DOHH2 (cell line): ENCODE measurements around the gene NGRN.

Source experiments
- H3F3A ChIP-seq: fragments of 200-600 bp; sonication (generic), shearing (Covaris generic); 2 replicates; pipeline ENCODE4 v1.6.0; 2016; ENCODE audit warnings: antibody characterized with exemption, mild to moderate bottlenecking; ENCODE audit not compliant: control insufficient read depth, insufficient read depth
- H3K27ac ChIP-seq: fragments of 200-600 bp; sonication (generic); 2 replicates; pipeline ENCODE4 v1.5.1; 2014; ENCODE audit warnings: low read depth, mild to moderate bottlenecking, low read length, moderate library complexity
- H3K27me3 ChIP-seq: fragments of 200-600 bp; sonication (generic); 2 replicates; pipeline ENCODE4 v1.6.1; 2014; ENCODE audit warnings: mild to moderate bottlenecking, low read length, mixed read lengths; ENCODE audit not compliant: control insufficient read depth
- H3K36me3 ChIP-seq: fragments of 200-600 bp; sonication (generic); 2 replicates; pipeline ENCODE4 v1.6.1; 2014; ENCODE audit warnings: mild to moderate bottlenecking, low read length, moderate library complexity, mixed read lengths; ENCODE audit not compliant: control insufficient read depth
- H3K4me1 ChIP-seq: fragments of 200-600 bp; sonication (generic); 2 replicates; pipeline ENCODE4 v1.6.1; 2014; ENCODE audit warnings: mild to moderate bottlenecking, low read length, mixed read lengths; ENCODE audit not compliant: control insufficient read depth
- H3K4me2 ChIP-seq: fragments of 200-600 bp; sonication (generic); 2 replicates; pipeline ENCODE4 v1.6.0; 2014; ENCODE audit warnings: mild to moderate bottlenecking, low read length, moderate library complexity
- H3K4me3 ChIP-seq: fragments of 200-600 bp; sonication (generic); 2 replicates; pipeline ENCODE4 v1.5.1; 2014; ENCODE audit warnings: mild to moderate bottlenecking, low read length, mixed read lengths
- H3K79me2 ChIP-seq: fragments of 200-600 bp; sonication (generic); 2 replicates; pipeline ENCODE4 v1.6.1; 2014; ENCODE audit warnings: mild to moderate bottlenecking, low read length, mixed read lengths; ENCODE audit not compliant: control insufficient read depth
- H3K9me2 ChIP-seq: fragments of 200-600 bp; sonication (generic); replicated peaks from 2 replicates; pipeline ENCODE4 v1.6.1; 2014; ENCODE audit warnings: mild to moderate bottlenecking, low read length, mixed read lengths; ENCODE audit not compliant: control insufficient read depth
- H3K9me3 ChIP-seq: fragments of 200-600 bp; sonication (generic); 2 replicates; pipeline ENCODE4 v1.6.1; 2014; ENCODE audit warnings: antibody characterized with exemption, low read length, mixed read lengths; ENCODE audit not compliant: control insufficient read depth, insufficient read depth
- H4K20me1 ChIP-seq: fragments of 200-600 bp; sonication (generic); 2 replicates; pipeline ENCODE4 v1.6.0; 2014; ENCODE audit warnings: low read depth, mild to moderate bottlenecking, antibody characterized with exemption, low read length, moderate library complexity; ENCODE audit not compliant: control insufficient read depth, insufficient read depth
- CTCF ChIP-seq: fragments of 200-600 bp; sonication (generic); IDR thresholded peaks from one replicate; pipeline ENCODE4 v1.5.1; 2014; ENCODE audit warnings: antibody characterized with exemption, mild to moderate bottlenecking, low read depth, low read length; ENCODE audit not compliant: poor library complexity, severe bottlenecking
- EZH2phosphoT487 ChIP-seq: fragments of 200-600 bp; sonication (generic); IDR thresholded peaks from 2 replicates; pipeline ENCODE4 v1.6.1; 2017; ENCODE audit warnings: borderline replicate concordance, mild to moderate bottlenecking, antibody characterized with exemption, low read length, moderate library complexity, mixed read lengths

The NGRN gene

GRCh38 chr15:90262426-90262825 lies 3.0 kb upstream of the NGRN start:
- Histone ChIP-seq H3K4me1 (peaks cover 27% of the 10 kb centered on the region), H3K27me3 (no peaks in the 10 kb centered on the region), H3K4me2 (no peak overlapping the region), H4K20me1 (0 out of 2 replicates have a peak, but pooled peaks cover 4% of the 10 kb centered on the region), H3F3A (peaks cover 8% of the 10 kb centered on the region; the same call in 1 of the 2 replicates), H3K79me2 (peaks cover 27% of the 10 kb centered on the region), H3K9me3 (no peaks in the 10 kb centered on the region), H3K9me2 (no peaks in the 10 kb centered on the region), H3K4me3 (no peak overlapping the region), H3K27ac (no peak overlapping the region), H3K36me3 (peaks cover 10% of the 10 kb centered on the region)
- TF ChIP-seq EZH2phosphoT487: no peak
- TF ChIP-seq CTCF: no peak

DNA sequence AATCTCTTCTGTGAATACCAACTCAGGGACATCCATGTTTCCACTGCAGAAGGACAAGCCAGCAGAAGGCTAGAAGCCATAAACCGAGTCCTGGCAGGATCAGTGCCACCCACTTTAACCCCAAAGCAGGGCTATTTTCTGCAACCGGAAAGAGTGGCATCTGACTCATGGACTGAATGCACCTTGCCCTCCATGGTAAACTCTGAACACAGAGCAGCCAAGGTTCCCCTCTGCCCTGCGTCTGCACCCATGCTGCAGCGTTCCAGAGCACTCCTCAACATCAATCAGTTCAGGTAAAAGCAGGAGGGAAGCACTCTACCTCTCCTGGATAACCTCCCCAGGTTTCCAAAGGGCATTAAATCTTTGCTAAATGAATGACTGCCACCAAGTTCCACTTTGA lies 801 bp upstream of the NGRN start:
- Histone ChIP-seq H3K4me3 (peak overlapping the region; percentile 89), H3K4me2 (peak overlapping the region; percentile 95), H3K36me3 (peaks cover 25% of the 10 kb centered on the region), H3K27ac (peak overlapping the region; percentile 80), H3K9me2 (no peaks in the 10 kb centered on the region), H3F3A (peaks cover 8% of the 10 kb centered on the region; the same call in 1 of the 2 replicates), H4K20me1 (0 out of 2 replicates have a peak, but pooled peaks cover 4% of the 10 kb centered on the region), H3K9me3 (no peaks in the 10 kb centered on the region), H3K27me3 (no peaks in the 10 kb centered on the region), H3K4me1 (peaks cover 40% of the 10 kb centered on the region), H3K79me2 (peaks cover 49% of the 10 kb centered on the region)
- TF ChIP-seq EZH2phosphoT487 (no peak), CTCF (no peak)

GRCh38 chr15:90266061-90266431 lies 574 bp downstream of the NGRN start:
- Histone ChIP-seq H3K36me3 (peaks cover 39% of the 10 kb centered on the region), H3K9me2 (no peaks in the 10 kb centered on the region), H3F3A (peaks cover 8% of the 10 kb centered on the region; the same call in 1 of the 2 replicates), H3K4me1 (peaks cover 40% of the 10 kb centered on the region), H3K27ac (peak overlapping the region; percentile 80), H3K27me3 (no peaks in the 10 kb centered on the region), H3K4me2 (peak overlapping the region; percentile 95), H3K9me3 (no peaks in the 10 kb centered on the region), H3K79me2 (peaks cover 63% of the 10 kb centered on the region), H4K20me1 (peaks cover 4% of the 10 kb centered on the region; the same call in 1 of the 2 replicates), H3K4me3 (peak overlapping the region; percentile 89)
- TF ChIP-seq CTCF (no peak), EZH2phosphoT487 (no peak)
